Measurements from ENCODE around the gene TMEM150B.

DNA sequence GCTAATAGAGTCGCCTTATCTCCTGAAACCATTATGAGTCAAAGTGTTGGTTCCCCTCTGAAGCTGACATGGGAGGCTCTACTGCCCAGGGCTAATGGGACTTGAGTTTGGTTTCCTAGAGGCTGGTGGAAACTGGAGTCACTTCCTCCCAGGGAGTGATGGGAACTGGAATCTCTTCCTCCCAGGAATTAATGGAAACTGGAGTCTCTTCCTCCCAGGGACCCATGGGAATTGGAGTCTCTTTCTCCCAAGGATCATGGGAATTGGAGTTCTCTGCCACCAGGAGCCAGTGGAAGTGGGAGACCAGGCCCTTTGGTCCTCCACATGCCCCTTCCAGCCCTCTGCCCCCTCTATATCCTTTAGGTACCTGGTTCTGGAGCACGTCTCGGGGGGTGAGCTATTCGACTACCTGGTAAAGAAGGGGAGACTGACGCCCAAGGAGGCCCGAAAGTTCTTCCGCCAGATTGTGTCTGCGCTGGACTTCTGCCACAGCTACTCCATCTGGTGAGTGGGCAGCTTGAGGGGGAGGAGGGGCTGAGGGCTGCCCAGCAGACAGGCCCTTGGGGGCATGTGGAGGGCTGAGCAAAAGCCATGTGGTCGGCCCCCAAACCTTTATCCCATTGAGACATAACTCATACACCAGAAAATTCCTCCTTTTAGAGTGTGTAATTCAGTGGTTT lies 35.9 kb downstream of the TMEM150B start:
- TF ChIP-seq POLR2A (IDR thresholded peaks at IDR 0.05; ENCODE audit: low read length), result no peak
- no peak for TF ChIP-seq GATA1 (IDR thresholded peaks at IDR 0.05; ENCODE audit: low read depth, low read length)
